Heart left ventricle (tissue), 13 donors: ENCODE data around the gene ZNF280B.

Experiments
- POLR2A ChIP-seq, 2 donors: fragments of 450-650 bp; IDR thresholded peaks; one replicate each; pipeline ENCODE4 v1.6.1; 2017; ENCODE audit warnings: antibody characterized with exemption in 2 of 2, mild to moderate bottlenecking in 2 of 2, moderate library complexity in 2 of 2
- TF ChIP-seq, protein P1 (sequence below), 12 donors: fragments of 200-600 bp; sonication (generic) in 4 of 12; IDR thresholded peaks; one replicate each; pipeline versions ENCODE4 v1.5.0 to v1.8.0; 2018 to 2022; ENCODE audit warnings: antibody characterized with exemption in 12 of 12, mild to moderate bottlenecking in 5 of 12
- donor health status: ischemic (EF 13 %, LVEDD 7.1; RV severe dilation, severe dysfunction).
- donor health status: DM: no; HTN: yes; CAD: no.
- donor health status: DM: no; HTN: no; CAD: no.
- donor health status: ischemic (EF 25% LVEDD 6.9; RV normal size, moderate dysfunction).
- donor health status: ischemic (EF 25% LVEDD 5.7; RV mildly dilated, moderate dysfunction).
- donor health status: ischemic (EF 35%, LVEDD 5.7; RV mildly dilated, moderate dysfunction).
- donor health status: nonischemic (EF 11% LVEDD 7.7; RV severe dilation, severe dysfunction).
- donor health status: DM: yes; HTN: yes; CAD: no.
- donor health status: PGD.
- donor health status: ischemic (EF 29% LVEDD 5.4; RV normal size, mild dysfunction).
- donor health status: nonischemic (EF 23%, LVEDD 6.1; RV moderate dilation, normal function).

DNA sequence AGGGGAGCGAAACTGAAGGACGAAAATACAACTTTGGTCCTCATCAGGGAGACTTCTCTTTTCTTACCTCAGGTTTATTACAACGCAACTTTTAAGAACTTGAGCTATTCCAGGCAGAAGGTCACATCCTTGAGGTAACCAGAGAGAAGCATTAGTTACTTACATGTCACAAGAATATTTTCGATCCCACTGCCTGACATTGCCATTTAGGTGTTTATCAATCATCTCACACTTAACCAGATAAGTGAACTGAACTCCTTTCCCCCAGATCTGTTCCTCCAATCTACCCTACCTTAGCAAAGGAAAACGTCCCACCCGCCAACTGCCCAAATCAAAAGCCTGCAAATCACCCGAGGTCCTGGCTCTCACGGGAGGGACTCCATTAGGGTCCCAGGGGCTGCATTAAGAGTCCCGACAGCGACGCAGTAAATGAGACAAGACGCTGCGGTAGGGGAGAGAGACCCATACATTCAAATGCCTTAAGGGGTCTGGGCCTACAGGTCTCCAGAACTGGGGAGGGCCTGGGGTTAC lies 734 bp downstream of the ZNF280B start:
- TF ChIP-seq, protein P1, sequence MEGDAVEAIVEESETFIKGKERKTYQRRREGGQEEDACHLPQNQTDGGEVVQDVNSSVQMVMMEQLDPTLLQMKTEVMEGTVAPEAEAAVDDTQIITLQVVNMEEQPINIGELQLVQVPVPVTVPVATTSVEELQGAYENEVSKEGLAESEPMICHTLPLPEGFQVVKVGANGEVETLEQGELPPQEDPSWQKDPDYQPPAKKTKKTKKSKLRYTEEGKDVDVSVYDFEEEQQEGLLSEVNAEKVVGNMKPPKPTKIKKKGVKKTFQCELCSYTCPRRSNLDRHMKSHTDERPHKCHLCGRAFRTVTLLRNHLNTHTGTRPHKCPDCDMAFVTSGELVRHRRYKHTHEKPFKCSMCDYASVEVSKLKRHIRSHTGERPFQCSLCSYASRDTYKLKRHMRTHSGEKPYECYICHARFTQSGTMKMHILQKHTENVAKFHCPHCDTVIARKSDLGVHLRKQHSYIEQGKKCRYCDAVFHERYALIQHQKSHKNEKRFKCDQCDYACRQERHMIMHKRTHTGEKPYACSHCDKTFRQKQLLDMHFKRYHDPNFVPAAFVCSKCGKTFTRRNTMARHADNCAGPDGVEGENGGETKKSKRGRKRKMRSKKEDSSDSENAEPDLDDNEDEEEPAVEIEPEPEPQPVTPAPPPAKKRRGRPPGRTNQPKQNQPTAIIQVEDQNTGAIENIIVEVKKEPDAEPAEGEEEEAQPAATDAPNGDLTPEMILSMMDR (IDR thresholded peaks at IDR 0.05), result no peak
- no peak for TF ChIP-seq POLR2A (IDR thresholded peaks at IDR 0.05)
